Measurements from ENCODE around the gene C4orf50.

DNA sequence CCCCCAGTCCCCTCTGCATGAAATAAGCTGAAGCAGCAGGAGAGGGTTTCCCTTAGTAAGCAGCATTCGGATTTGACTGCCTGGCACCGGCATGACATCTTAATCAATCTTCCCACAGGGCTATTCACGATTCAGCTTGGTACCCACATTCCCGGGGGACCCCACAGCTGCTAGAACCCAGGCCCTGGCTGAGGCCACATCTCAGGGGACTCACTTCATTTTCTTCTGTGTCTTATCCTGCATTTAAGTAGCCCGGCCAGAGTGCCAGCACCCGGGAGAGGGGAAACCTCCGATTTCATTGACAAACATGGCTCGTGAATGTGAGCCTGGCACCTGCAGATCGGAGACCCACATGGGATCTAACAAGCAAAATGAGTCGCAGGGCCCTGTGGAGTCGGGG, 73.1 kb downstream of the C4orf50 start:
- TF ChIP-seq, protein P1, sequence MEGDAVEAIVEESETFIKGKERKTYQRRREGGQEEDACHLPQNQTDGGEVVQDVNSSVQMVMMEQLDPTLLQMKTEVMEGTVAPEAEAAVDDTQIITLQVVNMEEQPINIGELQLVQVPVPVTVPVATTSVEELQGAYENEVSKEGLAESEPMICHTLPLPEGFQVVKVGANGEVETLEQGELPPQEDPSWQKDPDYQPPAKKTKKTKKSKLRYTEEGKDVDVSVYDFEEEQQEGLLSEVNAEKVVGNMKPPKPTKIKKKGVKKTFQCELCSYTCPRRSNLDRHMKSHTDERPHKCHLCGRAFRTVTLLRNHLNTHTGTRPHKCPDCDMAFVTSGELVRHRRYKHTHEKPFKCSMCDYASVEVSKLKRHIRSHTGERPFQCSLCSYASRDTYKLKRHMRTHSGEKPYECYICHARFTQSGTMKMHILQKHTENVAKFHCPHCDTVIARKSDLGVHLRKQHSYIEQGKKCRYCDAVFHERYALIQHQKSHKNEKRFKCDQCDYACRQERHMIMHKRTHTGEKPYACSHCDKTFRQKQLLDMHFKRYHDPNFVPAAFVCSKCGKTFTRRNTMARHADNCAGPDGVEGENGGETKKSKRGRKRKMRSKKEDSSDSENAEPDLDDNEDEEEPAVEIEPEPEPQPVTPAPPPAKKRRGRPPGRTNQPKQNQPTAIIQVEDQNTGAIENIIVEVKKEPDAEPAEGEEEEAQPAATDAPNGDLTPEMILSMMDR (IDR thresholded peaks at IDR 0.05; ENCODE audit: poor library complexity, severe bottlenecking): no peak
- TF ChIP-seq TAF1 (IDR thresholded peaks at IDR 0.05; ENCODE audit: low read depth) (no peak), SMC3 (conservative IDR thresholded peaks at IDR 0.05; ENCODE audit: poor library complexity) (no peak), POLR2AphosphoS5 (IDR thresholded peaks at IDR 0.05) (no peak)
